ENCODE results near the gene KRTAP4-2. TPM values are rescaled to one million over a fixed set of nuclear protein-coding genes. Genes with fewer than 3 reads are reported as not detected.
"Not testable (repeated sequence)": the region's sequence is repeated elsewhere in the genome, so short reads cannot be mapped to it uniquely, and the experiment has no call there.

Gene KRTAP4-2
- not detected for total RNA-seq

GRCh38 chr17:41177727-41178271 lies at the start of gene KRTAP4-2:
KRTAP4-2 (minus strand) TSS chr17:41178221; CDS start chr17:41178164, 57 bp downstream.
- TF ChIP-seq, protein P1, sequence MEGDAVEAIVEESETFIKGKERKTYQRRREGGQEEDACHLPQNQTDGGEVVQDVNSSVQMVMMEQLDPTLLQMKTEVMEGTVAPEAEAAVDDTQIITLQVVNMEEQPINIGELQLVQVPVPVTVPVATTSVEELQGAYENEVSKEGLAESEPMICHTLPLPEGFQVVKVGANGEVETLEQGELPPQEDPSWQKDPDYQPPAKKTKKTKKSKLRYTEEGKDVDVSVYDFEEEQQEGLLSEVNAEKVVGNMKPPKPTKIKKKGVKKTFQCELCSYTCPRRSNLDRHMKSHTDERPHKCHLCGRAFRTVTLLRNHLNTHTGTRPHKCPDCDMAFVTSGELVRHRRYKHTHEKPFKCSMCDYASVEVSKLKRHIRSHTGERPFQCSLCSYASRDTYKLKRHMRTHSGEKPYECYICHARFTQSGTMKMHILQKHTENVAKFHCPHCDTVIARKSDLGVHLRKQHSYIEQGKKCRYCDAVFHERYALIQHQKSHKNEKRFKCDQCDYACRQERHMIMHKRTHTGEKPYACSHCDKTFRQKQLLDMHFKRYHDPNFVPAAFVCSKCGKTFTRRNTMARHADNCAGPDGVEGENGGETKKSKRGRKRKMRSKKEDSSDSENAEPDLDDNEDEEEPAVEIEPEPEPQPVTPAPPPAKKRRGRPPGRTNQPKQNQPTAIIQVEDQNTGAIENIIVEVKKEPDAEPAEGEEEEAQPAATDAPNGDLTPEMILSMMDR (IDR thresholded peaks at IDR 0.05; ENCODE audit: low read depth): no peak

- TF ChIP-seq, protein P1 (IDR thresholded peaks at IDR 0.05; ENCODE audit: low read depth): not testable (repeated sequence)
Observed at GRCh38 chr17:41226598-41227095, 48.6 kb upstream of the KRTAP4-2 start, which contains the start of gene KRTAP9-2. KRTAP9-2 (plus strand) TSS chr17:41226648; CDS start chr17:41226655, 7 bp downstream.

DNA sequence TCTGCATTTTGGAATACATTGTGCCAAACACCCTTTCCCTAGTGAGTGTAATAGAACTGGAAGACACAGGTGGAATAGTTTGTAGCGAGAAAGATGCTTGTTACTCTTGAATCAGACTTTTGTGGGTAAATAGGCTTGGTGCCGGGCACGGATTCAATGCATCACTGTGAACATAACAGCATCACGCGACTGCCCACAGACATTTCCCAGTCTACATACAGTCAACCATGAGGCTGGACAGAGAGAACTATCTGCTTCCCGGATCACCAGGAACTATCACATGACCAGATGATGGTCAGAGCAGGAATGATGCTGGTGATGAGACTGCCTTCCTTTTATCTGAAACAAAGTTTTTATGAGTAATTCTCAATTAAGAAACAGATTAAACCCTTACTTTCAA lies 48.0 kb upstream of the KRTAP4-2 start:
- TF ChIP-seq, protein P1 (IDR thresholded peaks at IDR 0.05; ENCODE audit: low read depth): no peak

- TF ChIP-seq, protein P1 (IDR thresholded peaks at IDR 0.05; ENCODE audit: low read depth): no peak
Observed at GRCh38 chr17:41223821-41224220, 45.8 kb upstream of the KRTAP4-2 start.

DNA sequence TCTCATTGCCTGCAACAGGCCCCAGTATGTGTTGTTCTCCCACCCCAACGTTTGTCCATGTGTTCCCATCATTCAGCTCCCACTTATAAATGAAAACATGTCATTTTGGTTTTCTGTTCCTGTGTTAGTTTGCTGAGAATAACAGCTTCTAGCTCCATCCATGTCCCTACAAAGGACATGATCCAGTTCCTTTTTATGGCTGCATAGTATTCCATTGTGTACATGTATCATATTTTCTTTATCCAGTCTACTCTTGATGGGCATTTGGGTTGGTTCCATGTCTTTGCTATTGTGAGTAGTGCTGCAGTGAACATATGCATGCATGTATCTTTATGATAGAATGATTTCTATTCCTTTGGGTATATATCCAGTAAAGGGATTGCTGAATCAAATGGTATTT lies 37.7 kb upstream of the KRTAP4-2 start:
- TF ChIP-seq, protein P1 (IDR thresholded peaks at IDR 0.05; ENCODE audit: low read depth): no peak

GRCh38 chr17:41212524-41213169 lies 34.6 kb upstream of the KRTAP4-2 start:
- TF ChIP-seq, protein P1 (IDR thresholded peaks at IDR 0.05; ENCODE audit: low read depth): no peak

- TF ChIP-seq, protein P1 (IDR thresholded peaks at IDR 0.05; ENCODE audit: low read depth): no peak
Observed at GRCh38 chr17:41211845-41212466, 33.9 kb upstream of the KRTAP4-2 start.
